HFF-Myc (cell line): ENCODE results near the gene MMP24OS.
A peak's percentile ranks its signal among the peaks of the same experiment; 100 is the strongest.

Source experiments
- DNase-seq: peaks from one replicate; pipeline ENCODE4 v3.0.0-alpha.2; 2011; ENCODE audit warnings: low read depth; ENCODE audit errors: extremely low read depth
- H3K4me3 ChIP-seq: replicated peaks from 2 replicates; pipeline ENCODE4 v1.5.1; 2011; ENCODE audit warnings: low read depth, mild to moderate bottlenecking, control low read depth, low read length
- TF ChIP-seq, protein P1 (sequence below): IDR thresholded peaks from 2 replicates; pipeline ENCODE4 v1.5.1; 2012; ENCODE audit warnings: mild to moderate bottlenecking, low read depth, low read length, control low read depth; ENCODE audit errors: missing control alignments

MMP24OS gene

DNA sequence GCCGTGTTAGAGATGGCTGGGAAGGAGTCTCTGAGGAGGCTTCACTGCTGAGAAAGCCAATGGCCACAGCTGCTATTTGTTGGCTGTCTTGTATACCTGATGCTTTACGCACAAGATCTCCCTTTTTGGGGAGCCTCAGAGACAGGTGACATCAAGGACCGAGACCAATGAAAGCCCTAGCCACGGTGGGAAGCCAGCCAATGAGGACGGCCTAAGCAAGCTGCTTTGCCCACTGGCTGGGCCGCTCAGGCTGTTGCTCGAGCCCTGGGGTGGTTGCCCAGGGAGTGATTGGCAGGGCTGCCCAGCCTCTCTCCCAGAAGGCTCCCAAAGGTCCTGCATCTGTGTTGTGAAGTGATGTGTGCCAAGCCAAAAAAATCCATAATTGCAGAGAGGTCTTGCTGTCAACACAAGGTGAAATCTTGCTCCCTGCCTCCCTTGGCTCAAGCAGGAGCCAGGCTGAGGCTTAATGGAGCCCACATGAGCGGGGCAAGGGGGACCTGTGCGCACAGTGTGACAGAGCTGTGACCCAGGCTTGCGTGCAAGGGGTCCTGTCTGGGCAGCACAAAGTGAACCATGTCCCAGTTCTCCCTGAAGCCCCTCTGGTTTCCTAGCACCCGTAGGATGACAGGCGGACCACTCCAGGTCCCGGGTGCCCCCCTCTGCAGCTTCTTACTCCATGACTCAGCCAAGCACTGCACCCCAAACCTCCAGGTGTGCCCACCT is 4.3 kb downstream of the MMP24OS start:
- DNase-seq: no peak
- TF ChIP-seq, protein P1, sequence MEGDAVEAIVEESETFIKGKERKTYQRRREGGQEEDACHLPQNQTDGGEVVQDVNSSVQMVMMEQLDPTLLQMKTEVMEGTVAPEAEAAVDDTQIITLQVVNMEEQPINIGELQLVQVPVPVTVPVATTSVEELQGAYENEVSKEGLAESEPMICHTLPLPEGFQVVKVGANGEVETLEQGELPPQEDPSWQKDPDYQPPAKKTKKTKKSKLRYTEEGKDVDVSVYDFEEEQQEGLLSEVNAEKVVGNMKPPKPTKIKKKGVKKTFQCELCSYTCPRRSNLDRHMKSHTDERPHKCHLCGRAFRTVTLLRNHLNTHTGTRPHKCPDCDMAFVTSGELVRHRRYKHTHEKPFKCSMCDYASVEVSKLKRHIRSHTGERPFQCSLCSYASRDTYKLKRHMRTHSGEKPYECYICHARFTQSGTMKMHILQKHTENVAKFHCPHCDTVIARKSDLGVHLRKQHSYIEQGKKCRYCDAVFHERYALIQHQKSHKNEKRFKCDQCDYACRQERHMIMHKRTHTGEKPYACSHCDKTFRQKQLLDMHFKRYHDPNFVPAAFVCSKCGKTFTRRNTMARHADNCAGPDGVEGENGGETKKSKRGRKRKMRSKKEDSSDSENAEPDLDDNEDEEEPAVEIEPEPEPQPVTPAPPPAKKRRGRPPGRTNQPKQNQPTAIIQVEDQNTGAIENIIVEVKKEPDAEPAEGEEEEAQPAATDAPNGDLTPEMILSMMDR: no peak
- H3K4me3 ChIP-seq: no peak overlapping the region

DNA sequence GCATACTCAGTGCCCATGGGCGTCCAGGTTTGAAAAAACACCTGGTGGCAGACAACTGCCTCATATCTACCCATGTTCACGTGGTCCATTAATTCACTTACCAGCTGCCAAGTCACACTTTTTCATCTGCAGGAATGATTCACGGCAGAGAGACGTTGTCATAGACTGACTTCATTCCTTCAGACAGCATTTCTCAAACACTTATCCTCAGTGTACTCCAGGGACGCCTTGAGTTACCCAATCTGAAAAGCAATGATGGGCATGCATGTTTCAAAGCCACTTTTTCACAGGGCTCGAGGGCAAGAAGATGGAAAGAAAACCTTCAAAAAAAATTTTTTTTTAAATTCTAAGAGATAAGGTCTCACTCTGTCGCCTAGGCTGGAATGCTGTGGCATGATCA is 6.0 kb downstream of the MMP24OS start:
- no peak for DNase-seq
- no peak overlapping the region for H3K4me3 ChIP-seq
- TF ChIP-seq, protein P1: no peak

DNA sequence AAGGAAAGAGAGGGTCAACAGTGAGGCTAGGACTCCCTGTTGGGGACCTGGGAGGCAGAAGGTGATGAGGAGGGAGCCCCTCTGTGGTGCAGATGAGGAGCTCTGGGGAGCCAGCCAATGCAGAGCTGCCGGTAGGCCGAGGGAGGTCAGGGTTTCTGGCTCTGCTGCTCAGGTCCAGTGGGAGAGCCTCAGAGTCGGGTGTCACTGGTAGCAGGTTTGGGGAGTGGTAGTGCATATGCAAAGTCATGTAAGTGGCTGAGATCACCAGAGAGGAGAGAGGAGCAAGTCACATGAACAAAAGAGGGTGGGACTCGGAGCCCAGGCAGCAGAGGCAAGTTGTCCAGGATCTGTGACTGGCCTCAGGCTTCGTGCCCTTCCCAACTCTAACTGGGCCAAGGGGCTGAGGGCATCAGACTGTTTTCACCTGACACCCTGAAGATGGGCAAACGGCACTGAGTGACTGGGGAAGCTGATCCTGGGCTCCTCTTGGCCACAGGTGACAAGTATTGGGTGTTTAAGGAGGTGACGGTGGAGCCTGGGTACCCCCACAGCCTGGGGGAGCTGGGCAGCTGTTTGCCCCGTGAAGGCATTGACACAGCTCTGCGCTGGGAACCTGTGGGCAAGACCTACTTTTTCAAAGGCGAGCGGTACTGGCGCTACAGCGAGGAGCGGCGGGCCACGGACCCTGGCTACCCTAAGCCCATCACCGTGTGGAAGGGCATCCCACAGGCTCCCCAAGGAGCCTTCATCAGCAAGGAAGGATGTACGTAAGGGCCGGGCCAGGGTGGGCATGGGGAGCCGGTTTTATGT is 6.6 kb downstream of the MMP24OS start:
- H3K4me3 ChIP-seq: no peak overlapping the region
- no peak for DNase-seq
- TF ChIP-seq, protein P1: no peak

GRCh38 chr20:35270021-35270902 is 7.7 kb downstream of the MMP24OS start:
- TF ChIP-seq, protein P1: no peak
- no peak for DNase-seq

GRCh38 chr20:35269055-35269781 is 8.7 kb downstream of the MMP24OS start:
- no peak overlapping the region for H3K4me3 ChIP-seq
- DNase-seq: no peak
- TF ChIP-seq, protein P1: peak; percentile 92

More at GRCh38 chr20:35270021-35270902, 7.7 kb downstream of the MMP24OS start:
- H3K4me3 ChIP-seq: no peak overlapping the region

GRCh38 chr20:35267092-35267491 is 10.8 kb downstream of the MMP24OS start:
- TF ChIP-seq, protein P1: no peak
- no peak overlapping the region for H3K4me3 ChIP-seq
- DNase-seq: no peak
